Lower leg skin (tissue), 4 donors: Measurements from ENCODE around the gene NBAS. TPM values are rescaled to one million over a fixed set of nuclear protein-coding genes. Genes with fewer than 3 reads are reported as not detected.

ENCODE experiments used
- DNase-seq, 2 donors: peaks; one replicate each; pipeline ENCODE4 v3.0.0-alpha.2; 2019; ENCODE audit warnings: low spot score in 2 of 2
- H3K4me3 ChIP-seq: fragments of 200-600 bp; sonication (generic); 2 replicates; pipeline ENCODE4 v1.5.1; 2017; ENCODE audit warnings: mild to moderate bottlenecking, low read depth; ENCODE audit not compliant: poor library complexity, severe bottlenecking
- POLR2A ChIP-seq, 2 donors: fragments of 450-650 bp; IDR thresholded peaks; one replicate each; pipeline ENCODE4 v1.6.1; 2016 to 2017; ENCODE audit warnings: antibody characterized with exemption in 2 of 2, mild to moderate bottlenecking in 1 of 2, moderate library complexity in 1 of 2
- WGBS, 2 donors: methylation state at CpG; one replicate each; pipeline ENCODE4 v1.1.5; 2018; 5-methylcytosine and 5-hydroxymethylcytosine counted together
- intact Hi-C: fragments of 100-400 bp; cut with DNase I; formaldehyde crosslinking; loops from one replicate; pipeline ENCODE4 v1.15.0; 2023; ENCODE audit warnings: low total_unique reads
- total RNA-seq, 4 donors: library from RNA; depleted of rRNA; stranded (reverse); fragments of >200 nt; gene quantifications; one replicate each; pipeline ENCODE4 v1.1.0, GENCODE V29; 2016
- TF ChIP-seq, protein P1 (sequence below), 3 donors: fragments of 450-650 bp; IDR thresholded peaks; one replicate each; pipeline ENCODE4 v1.5.1; 2016; ENCODE audit warnings: antibody characterized with exemption in 3 of 3, mild to moderate bottlenecking in 3 of 3, moderate library complexity in 2 of 3

NBAS gene
- total RNA-seq, 4 donors from 2014 or later, result 26.6 to 40.2 (median 38.3) TPM

DNA sequence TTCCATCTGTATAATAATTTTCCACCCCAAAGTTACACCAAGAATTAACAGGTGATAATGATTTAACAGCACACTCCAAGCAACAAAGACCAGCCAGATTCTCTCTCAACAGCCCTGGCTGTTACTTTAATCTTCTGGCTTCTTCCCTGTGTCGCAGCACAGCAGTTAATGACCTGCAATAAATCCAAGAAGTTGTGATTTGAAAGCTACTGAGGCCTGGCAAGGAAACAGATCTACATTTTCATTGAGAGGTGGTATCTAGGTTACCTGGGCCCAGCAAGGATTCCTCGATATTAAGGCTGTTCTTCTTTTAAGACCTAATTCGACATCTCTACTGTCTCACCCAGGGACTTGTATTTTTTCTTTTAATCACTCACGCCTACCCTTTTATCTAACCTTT is 433.8 kb downstream of the NBAS start:
- H3K4me3 ChIP-seq, result no peak overlapping the region
- TF ChIP-seq, protein P1, sequence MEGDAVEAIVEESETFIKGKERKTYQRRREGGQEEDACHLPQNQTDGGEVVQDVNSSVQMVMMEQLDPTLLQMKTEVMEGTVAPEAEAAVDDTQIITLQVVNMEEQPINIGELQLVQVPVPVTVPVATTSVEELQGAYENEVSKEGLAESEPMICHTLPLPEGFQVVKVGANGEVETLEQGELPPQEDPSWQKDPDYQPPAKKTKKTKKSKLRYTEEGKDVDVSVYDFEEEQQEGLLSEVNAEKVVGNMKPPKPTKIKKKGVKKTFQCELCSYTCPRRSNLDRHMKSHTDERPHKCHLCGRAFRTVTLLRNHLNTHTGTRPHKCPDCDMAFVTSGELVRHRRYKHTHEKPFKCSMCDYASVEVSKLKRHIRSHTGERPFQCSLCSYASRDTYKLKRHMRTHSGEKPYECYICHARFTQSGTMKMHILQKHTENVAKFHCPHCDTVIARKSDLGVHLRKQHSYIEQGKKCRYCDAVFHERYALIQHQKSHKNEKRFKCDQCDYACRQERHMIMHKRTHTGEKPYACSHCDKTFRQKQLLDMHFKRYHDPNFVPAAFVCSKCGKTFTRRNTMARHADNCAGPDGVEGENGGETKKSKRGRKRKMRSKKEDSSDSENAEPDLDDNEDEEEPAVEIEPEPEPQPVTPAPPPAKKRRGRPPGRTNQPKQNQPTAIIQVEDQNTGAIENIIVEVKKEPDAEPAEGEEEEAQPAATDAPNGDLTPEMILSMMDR (IDR thresholded peaks at IDR 0.05), result no peak
- no peak for TF ChIP-seq POLR2A (IDR thresholded peaks at IDR 0.05)
- intact Hi-C loops, result no loop called here
- DNase-seq, result no peak
- 76 to 77% methylated on average over 4 of the region's 4 CpGs for WGBS, 2 donors

DNA sequence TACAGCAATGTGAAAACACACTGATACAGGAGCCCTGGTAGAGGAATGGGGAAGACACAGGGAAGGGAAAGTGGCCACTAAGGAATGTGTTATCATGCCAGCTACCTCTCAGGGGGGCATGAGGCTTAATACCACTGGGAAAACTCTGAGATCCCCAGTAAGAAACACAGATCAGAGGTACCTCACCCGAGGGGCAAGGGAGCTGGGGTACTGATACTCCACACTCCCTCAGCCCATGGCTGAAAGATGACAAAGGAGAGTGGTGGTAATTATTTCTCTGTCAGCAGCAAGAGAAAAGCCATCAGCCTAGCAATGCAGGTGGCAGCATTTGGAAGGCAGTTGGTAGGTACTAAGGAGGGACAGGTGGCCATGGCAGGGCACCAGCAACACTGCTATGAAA is 434.8 kb downstream of the NBAS start:
- TF ChIP-seq POLR2A (IDR thresholded peaks at IDR 0.05), result no peak
- TF ChIP-seq, protein P1 (IDR thresholded peaks at IDR 0.05), result no peak
- no peak for DNase-seq
- no peak overlapping the region for H3K4me3 ChIP-seq
- intact Hi-C loops, result no loop called here
- 89 to 100% methylated on average over 1 of the region's 1 CpG for WGBS, 2 donors

DNA sequence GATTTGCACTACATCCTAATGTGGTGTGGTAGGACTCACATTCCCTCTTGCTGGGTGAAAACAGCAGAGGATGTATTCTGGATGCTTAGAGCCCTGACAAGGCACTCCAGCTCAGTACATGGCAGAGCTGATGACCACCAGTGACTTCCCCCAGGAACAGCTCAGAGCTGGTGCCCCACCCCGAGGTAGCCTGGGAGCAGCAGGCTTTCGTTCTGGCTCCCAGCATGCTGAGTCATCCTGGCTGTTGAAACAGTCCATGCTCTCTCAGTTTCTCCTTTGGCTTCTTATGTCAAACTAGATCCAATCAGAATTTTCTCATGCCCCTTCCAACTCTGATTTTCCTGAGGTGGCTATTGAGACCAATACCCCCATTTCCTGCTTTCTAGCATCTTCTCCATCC is 438.2 kb downstream of the NBAS start:
- intact Hi-C loops, result no loop called here
- TF ChIP-seq POLR2A (IDR thresholded peaks at IDR 0.05), result no peak
- TF ChIP-seq, protein P1 (IDR thresholded peaks at IDR 0.05), result no peak
- H3K4me3 ChIP-seq, result no peak overlapping the region
- DNase-seq, result no peak
- whole genome bisulfite sequencing, 2 donors, result 43% methylated on average over 2 of the region's 2 CpGs

DNA sequence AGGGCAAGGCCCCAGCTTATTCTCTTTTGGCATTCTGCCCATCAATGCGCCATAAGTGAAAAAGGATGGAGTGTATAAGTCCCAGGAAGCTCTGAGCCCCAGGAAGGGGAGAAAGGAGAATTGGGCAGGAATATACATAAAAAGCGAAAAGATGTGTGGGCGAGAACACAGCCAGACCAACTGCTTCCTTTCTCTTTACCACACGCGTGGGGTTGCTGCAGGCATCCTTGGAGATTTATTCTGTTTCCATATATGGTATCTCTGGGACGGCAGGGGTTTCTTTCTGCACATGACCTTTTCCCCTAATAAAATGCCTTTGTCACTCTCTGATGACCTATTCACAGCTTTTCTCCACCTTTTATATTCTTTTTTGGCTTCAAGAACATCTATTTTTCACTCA is 440.5 kb downstream of the NBAS start:
- intact Hi-C loops, result no loop called here
- no peak overlapping the region for H3K4me3 ChIP-seq
- no peak for DNase-seq
- 40 to 54% methylated on average over 6 of the region's 6 CpGs for WGBS, 2 donors
- TF ChIP-seq POLR2A (IDR thresholded peaks at IDR 0.05), result no peak
- TF ChIP-seq, protein P1 (IDR thresholded peaks at IDR 0.05), result no peak

DNA sequence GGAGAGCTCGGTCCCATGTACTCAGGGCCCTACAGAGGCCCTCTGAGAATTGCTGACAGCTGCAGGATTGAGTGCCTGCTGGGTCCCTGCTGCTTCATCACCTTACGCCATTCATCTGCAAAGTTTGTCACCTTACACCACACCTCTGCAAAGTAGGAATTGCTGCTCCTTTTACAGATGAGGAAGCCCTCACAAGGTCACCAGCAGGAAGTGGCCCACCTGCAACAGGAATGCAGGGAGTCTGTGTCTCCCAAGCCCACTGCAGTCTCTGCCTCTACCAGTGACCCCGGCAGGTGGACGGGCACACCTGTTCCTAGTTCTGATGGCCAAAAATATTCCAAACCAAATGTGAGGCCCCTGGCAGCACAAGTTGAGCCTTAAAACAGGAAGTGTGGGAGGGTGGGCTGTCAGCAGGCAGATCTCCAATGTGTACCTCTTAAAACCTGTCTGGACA is 441.4 kb downstream of the NBAS start:
- no peak overlapping the region for H3K4me3 ChIP-seq
- intact Hi-C loops, result no loop called here
- whole genome bisulfite sequencing, 2 donors, result 63 to 72% methylated on average over 4 of the region's 4 CpGs
- TF ChIP-seq, protein P1 (IDR thresholded peaks at IDR 0.05), result no peak
- TF ChIP-seq POLR2A (IDR thresholded peaks at IDR 0.05), result no peak
- no peak for DNase-seq

DNA sequence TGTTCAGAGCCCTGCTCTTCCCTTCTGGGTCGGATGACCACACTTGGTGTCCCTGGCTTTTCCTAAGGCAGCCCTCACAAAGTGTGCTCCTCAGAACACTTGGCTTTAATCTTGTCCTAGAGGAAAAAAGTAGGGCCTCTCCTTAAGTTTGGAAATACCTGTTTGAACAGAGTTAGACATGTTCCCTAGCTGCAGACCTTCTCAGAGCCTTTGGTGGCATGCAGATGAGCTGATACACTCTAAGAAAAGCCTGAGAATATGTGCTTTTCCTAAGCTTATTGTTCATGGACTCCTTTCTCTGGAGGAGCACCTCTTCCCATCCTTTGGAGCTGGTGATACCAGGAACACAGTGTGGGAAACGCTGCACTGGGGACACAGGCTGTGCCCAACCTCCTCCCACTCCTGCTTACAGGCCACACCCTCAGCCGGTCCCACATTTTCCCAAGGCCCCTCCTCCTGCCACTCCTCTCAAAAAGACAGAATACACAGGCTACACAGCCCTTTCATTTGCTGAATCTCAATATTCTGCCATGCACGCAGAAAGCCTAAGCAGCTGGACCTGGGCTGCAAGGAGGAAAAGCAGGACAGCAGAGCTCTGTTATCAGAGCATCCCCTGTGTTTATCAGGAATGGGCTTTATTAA is 443.6 kb downstream of the NBAS start:
- intact Hi-C loops, result no loop called here
- H3K4me3 ChIP-seq, result no peak overlapping the region
- TF ChIP-seq, protein P1 (IDR thresholded peaks at IDR 0.05), result no peak
- TF ChIP-seq POLR2A (IDR thresholded peaks at IDR 0.05), result no peak
- DNase-seq, result no peak
- WGBS, 2 donors, result 68 to 85% methylated on average over 4 of the region's 4 CpGs
